Smooth muscle cell (in vitro differentiated cells): ENCODE results near the gene SLC44A4. TPM values are rescaled to one million over a fixed set of nuclear protein-coding genes. Genes with fewer than 3 reads are reported as not detected.
A peak's percentile ranks its signal among the peaks of the same experiment; 100 is the strongest.
"Not testable (repeated sequence)": the region's sequence is repeated elsewhere in the genome, so short reads cannot be mapped to it uniquely, and the experiment has no call there.

Experiments
- DNase-seq: peaks from one replicate; lab custom pipeline; 2025; ENCODE audit not compliant: unreplicated experiment; lab: John Stamatoyannopoulos, UW
- H2AFZ ChIP-seq: fragments of 200-600 bp; sonication (generic); 2 replicates; pipeline ENCODE4 v1.6.0; 2016; ENCODE audit warnings: antibody characterized with exemption, low read depth, mild to moderate bottlenecking
- H3F3A ChIP-seq: fragments of 200-600 bp; sonication (generic); 2 replicates; pipeline ENCODE4 v1.6.0; 2017; ENCODE audit warnings: antibody characterized with exemption, low read depth
- H3K27ac ChIP-seq: fragments of 200-600 bp; sonication (generic); 2 replicates; pipeline ENCODE4 v1.5.1; 2016; ENCODE audit warnings: low read depth, mild to moderate bottlenecking
- H3K27me3 ChIP-seq: fragments of 200-600 bp; sonication (generic); 2 replicates; pipeline ENCODE4 v1.6.1; 2016; ENCODE audit warnings: low read depth, mild to moderate bottlenecking
- H3K36me3 ChIP-seq: fragments of 200-600 bp; sonication (generic); 2 replicates; pipeline ENCODE4 v1.5.1; 2016; ENCODE audit warnings: low read depth
- H3K4me1 ChIP-seq: fragments of 200-600 bp; sonication (generic); 2 replicates; pipeline ENCODE4 v1.5.1; 2016; ENCODE audit warnings: low read depth
- H3K4me2 ChIP-seq: fragments of 200-600 bp; sonication (generic); 2 replicates; pipeline ENCODE4 v1.6.0; 2016; ENCODE audit warnings: mild to moderate bottlenecking
- H3K4me3 ChIP-seq: fragments of 200-600 bp; sonication (generic); 2 replicates; pipeline ENCODE4 v1.5.1; 2016; ENCODE audit warnings: mild to moderate bottlenecking
- H3K79me2 ChIP-seq: fragments of 200-600 bp; sonication (generic); 2 replicates; pipeline ENCODE4 v1.6.0; 2016; ENCODE audit warnings: low read depth, mild to moderate bottlenecking
- H3K9ac ChIP-seq: fragments of 200-600 bp; sonication (generic); 2 replicates; pipeline ENCODE4 v1.6.0; 2016; ENCODE audit warnings: low read depth
- H3K9me3 ChIP-seq: fragments of 200-600 bp; sonication (generic); replicated peaks from 2 replicates; pipeline ENCODE4 v1.5.1; 2016; ENCODE audit warnings: low read depth
- H4K20me1 ChIP-seq: fragments of 200-600 bp; sonication (generic); 2 replicates; pipeline ENCODE4 v1.6.0; 2016; ENCODE audit warnings: low read depth
- WGBS: methylation state at CpG from one replicate; pipeline ENCODE4 v1.1.7; 2016; ENCODE audit warnings: low lambda C conversion rate; 5-methylcytosine and 5-hydroxymethylcytosine counted together
- polyA plus RNA-seq: library from polyadenylated mRNA; unstranded; fragments of >200 nt; fragmentation: Nextera tagmentation; extraction: Ambion mirVana; gene quantifications from 2 replicates; pipeline ENCODE4 v1.2.1, GENCODE V29; 2016
- total RNA-seq: library from RNA; depleted of rRNA; stranded (reverse); fragments of >200 nt; gene quantifications from 2 replicates; pipeline ENCODE4 v1.2.3, GENCODE V29; 2014
- TF ChIP-seq, protein P1 (sequence below): fragments of 200-600 bp; sonication (generic); IDR thresholded peaks from 2 replicates; pipeline ENCODE4 v1.5.1; 2017; ENCODE audit warnings: borderline replicate concordance, mild to moderate bottlenecking, antibody characterized with exemption; ENCODE audit not compliant: insufficient read depth, poor library complexity, severe bottlenecking

SLC44A4 gene
- total and polyA plus RNA-seq, 2 experiments from 2014 or later: 0.30 to 0.85 TPM

DNA sequence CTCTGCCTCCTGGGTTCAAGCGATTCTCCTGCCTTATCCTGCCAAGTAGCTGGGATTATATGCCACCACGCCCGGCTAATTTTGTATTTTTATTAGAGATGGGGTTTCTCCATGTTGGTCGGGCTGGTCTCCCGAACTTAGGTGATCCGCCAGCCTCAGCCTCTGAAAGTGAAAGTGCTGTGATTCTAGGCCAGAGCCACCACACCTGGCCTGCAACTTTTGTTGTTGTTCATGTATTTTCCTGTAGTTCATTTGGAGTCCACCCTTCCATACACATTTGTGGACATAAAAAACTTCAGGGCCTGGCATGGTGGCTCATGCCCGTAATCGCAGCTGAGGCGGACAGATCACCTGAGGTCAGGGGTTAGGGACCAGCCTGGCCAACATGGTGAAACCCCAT lies 36.7 kb downstream of the SLC44A4 start:
- Histone ChIP-seq H3F3A (peaks cover 31% of the 10 kb centered on the region), H3K27ac (no peak overlapping the region), H3K27me3 (no peaks in the 10 kb centered on the region), H3K9me3 (no peaks in the 10 kb centered on the region), H4K20me1 (peaks cover 29% of the 10 kb centered on the region), H3K36me3 (peaks cover 14% of the 10 kb centered on the region), H3K4me2 (no peak overlapping the region), H3K9ac (no peak overlapping the region), H2AFZ (no peak overlapping the region), H3K4me1 (peaks cover 15% of the 10 kb centered on the region), H3K4me3 (no peak overlapping the region), H3K79me2 (peaks cover 12% of the 10 kb centered on the region)
- DNase-seq: no peak
- 96% methylated on average over 9 of the region's 9 CpGs for WGBS
- TF ChIP-seq, protein P1, sequence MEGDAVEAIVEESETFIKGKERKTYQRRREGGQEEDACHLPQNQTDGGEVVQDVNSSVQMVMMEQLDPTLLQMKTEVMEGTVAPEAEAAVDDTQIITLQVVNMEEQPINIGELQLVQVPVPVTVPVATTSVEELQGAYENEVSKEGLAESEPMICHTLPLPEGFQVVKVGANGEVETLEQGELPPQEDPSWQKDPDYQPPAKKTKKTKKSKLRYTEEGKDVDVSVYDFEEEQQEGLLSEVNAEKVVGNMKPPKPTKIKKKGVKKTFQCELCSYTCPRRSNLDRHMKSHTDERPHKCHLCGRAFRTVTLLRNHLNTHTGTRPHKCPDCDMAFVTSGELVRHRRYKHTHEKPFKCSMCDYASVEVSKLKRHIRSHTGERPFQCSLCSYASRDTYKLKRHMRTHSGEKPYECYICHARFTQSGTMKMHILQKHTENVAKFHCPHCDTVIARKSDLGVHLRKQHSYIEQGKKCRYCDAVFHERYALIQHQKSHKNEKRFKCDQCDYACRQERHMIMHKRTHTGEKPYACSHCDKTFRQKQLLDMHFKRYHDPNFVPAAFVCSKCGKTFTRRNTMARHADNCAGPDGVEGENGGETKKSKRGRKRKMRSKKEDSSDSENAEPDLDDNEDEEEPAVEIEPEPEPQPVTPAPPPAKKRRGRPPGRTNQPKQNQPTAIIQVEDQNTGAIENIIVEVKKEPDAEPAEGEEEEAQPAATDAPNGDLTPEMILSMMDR: no peak

DNA sequence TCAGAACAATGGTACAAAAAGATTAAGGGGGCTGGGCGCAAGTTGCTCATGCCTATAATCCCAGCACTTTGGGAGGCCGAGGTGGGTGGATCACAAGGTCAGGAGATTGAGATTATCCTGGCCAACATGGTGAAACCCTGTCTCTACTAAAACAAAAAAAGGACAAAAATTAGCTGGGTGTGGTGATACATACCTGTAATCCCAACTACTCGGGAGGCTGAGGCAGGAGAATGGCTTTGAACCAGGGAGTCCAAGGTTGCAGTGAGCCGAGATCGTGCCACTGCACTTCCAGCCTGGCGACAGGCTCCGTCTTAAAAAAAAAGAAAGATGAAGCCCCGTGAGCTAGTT lies 39.0 kb downstream of the SLC44A4 start:
- Histone ChIP-seq H3K79me2 (peaks cover 35% of the 10 kb centered on the region), H3K4me1 (peaks cover 27% of the 10 kb centered on the region), H3K36me3 (peaks cover 14% of the 10 kb centered on the region), H4K20me1 (peaks cover 44% of the 10 kb centered on the region), H3F3A (peaks cover 31% of the 10 kb centered on the region)
- not testable (repeated sequence) for H3K27me3 ChIP-seq, DNase-seq, H2AFZ ChIP-seq, H3K9me3 ChIP-seq, H3K27ac ChIP-seq, H3K4me2 ChIP-seq, H3K4me3 ChIP-seq, H3K9ac ChIP-seq
- WGBS: 95% methylated on average over 8 of the region's 8 CpGs

DNA sequence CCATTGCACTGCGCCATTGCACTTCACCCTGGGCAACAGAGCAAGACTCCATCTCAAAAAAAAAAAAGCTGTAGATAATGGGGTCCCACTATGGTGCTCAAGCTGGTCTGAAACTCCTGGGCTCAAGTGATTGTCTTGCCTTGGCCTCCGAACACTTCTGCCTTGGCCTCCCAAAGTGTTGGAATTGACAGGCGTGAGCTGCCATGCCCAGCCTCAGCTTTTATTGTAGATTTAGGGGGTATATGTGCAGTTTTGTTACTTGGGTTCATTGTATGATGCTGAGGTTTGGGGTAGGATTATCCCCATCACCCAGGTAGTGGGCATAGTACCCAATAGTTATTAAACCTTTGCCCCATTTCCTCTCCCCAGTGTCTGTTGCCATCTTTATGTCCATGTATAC lies 39.8 kb downstream of the SLC44A4 start:
- Histone ChIP-seq H3K79me2 (peaks cover 37% of the 10 kb centered on the region), H3K36me3 (peaks cover 14% of the 10 kb centered on the region)
- WGBS: 96% methylated on average over 3 of the region's 3 CpGs

DNA sequence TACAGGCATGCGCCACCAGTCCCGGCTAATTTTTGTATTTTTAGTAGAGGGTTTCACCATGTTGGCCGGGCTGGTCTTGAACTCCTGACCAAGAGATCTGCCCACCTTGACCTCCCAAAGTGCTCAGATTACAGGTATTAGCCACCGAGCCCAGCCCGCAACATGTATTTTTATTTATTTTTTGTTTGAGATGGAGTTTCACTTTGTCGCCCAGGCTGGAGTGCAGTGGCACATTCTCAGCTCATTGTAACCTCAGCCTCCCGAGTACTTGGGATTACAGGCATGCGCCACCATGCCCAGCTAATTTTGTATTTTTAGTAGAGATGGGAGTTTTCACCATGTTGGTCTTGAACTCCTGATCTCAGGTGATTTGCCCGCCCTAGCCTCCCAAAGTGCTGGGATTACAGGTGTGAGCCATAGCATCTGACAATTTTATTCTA lies 40.7 kb downstream of the SLC44A4 start:
- Histone ChIP-seq H3K4me3 (peak overlapping the region; percentile 75), H4K20me1 (peaks cover 44% of the 10 kb centered on the region), H3K4me2 (peak overlapping the region; percentile 96), H3K36me3 (peaks cover 14% of the 10 kb centered on the region), H3K79me2 (peaks cover 37% of the 10 kb centered on the region), H3K4me1 (peaks cover 27% of the 10 kb centered on the region), H3F3A (peaks cover 32% of the 10 kb centered on the region), H3K27ac (peak overlapping the region; percentile 98)
- not testable (repeated sequence) for H3K27me3 ChIP-seq, DNase-seq, H3K9ac ChIP-seq, H3K9me3 ChIP-seq, H2AFZ ChIP-seq
- 89% methylated on average over 9 of the region's 9 CpGs for WGBS

More for the DNA sequence above, 39.8 kb downstream of the SLC44A4 start:
- H4K20me1 ChIP-seq: peaks cover 44% of the 10 kb centered on the region
- peaks cover 31% of the 10 kb centered on the region for H3F3A ChIP-seq
- no peaks in the 10 kb centered on the region for H3K9me3 ChIP-seq
- TF ChIP-seq, protein P1: no peak
- no peak overlapping the region for H3K4me2 ChIP-seq
- no peak overlapping the region for H3K9ac ChIP-seq
- no peak for DNase-seq
- peaks cover 27% of the 10 kb centered on the region for H3K4me1 ChIP-seq
- no peak overlapping the region for H2AFZ ChIP-seq
- H3K27me3 ChIP-seq: no peaks in the 10 kb centered on the region
- no peak overlapping the region for H3K27ac ChIP-seq
- H3K4me3 ChIP-seq: no peak overlapping the region
